Right lobe of liver (tissue), 6 donors: Measurements from ENCODE around the gene TUNAR. TPM values are rescaled to one million over a fixed set of nuclear protein-coding genes. Genes with fewer than 3 reads are reported as not detected.
"Not testable (repeated sequence)": the region's sequence is repeated elsewhere in the genome, so short reads cannot be mapped to it uniquely, and the experiment has no call there.

Experiments
- ATAC-seq, 4 donors: fragments of 200-7000 bp; cut with Tn5 transposase; one replicate each; pipeline ENCODE4 v1.9.1; 2020; ENCODE audit warnings: mild to moderate bottlenecking in 4 of 4, moderate library complexity in 4 of 4
- DNase-seq, 3 donors: peaks; one replicate each; pipeline ENCODE4 v3.0.0-alpha.2; 2020
- H3K27ac ChIP-seq, 3 donors: fragments of 200-600 bp; one replicate each; pipeline ENCODE4 v1.8.0; 2022
- H3K27me3 ChIP-seq, 2 donors: fragments of 200-600 bp; one replicate each; pipeline ENCODE4 v1.8.0; 2022
- H3K36me3 ChIP-seq, 4 donors: fragments of 200-600 bp; sonication (generic) in 1 of 4; one replicate each; pipeline versions ENCODE4 v1.5.1 to v1.8.0; 2017 to 2022; ENCODE audit warnings: control low read depth in 1 of 4
- H3K4me1 ChIP-seq, 4 donors: fragments of 200-600 bp; sonication (generic) in 1 of 4; one replicate each; pipeline versions ENCODE4 v1.5.1 to v1.8.0; 2017 to 2022; ENCODE audit warnings: control low read depth in 1 of 4
- H3K4me3 ChIP-seq, 3 donors: fragments of 200-600 bp; one replicate each; pipeline ENCODE4 v1.8.0; 2022
- H3K9me3 ChIP-seq, 4 donors: fragments of 200-600 bp; sonication (generic) in 1 of 4; one replicate each; pipeline versions ENCODE4 v1.5.1 to v1.8.0; 2017 to 2022; ENCODE audit warnings: control low read depth in 1 of 4
- POLR2A ChIP-seq: fragments of 450-650 bp; IDR thresholded peaks from one replicate; pipeline ENCODE4 v1.6.1; 2017; ENCODE audit warnings: antibody characterized with exemption, mild to moderate bottlenecking
- WGBS: methylation state at CpG from one replicate; pipeline ENCODE4 v1.1.6; 2018; ENCODE audit warnings: low coverage, low lambda C conversion rate; ENCODE audit not compliant: insufficient coverage; ENCODE audit errors: missing lambda C conversion rate; 5-methylcytosine and 5-hydroxymethylcytosine counted together
- intact Hi-C, 2 donors: fragments of 100-400 bp; cut with DNase I; formaldehyde crosslinking; loops; one replicate each; pipeline versions ENCODE4 v1.11.2 to v1.14.1; 2022
- total RNA-seq, 6 experiments: library from RNA; depleted of rRNA in 2 of 6; stranded (reverse); fragments of >200 nt in 2 of 6; fragmentation: NEBNext Ultra II Directional in 3 of 6; extraction: Animal tissue kit (Norgen Biotek cat#: 25700) in 3 of 6; gene quantifications; one replicate each; pipeline versions ENCODE4 v1.1.0 to v1.2.4, GENCODE V29; 2016 to 2023
- TF ChIP-seq, protein P1 (sequence below), 4 donors: fragments of 200-600 bp in 3 of 4; fragments of 450-650 bp in 1 of 4; IDR thresholded peaks; one replicate each; pipeline versions ENCODE4 v1.5.1 to v1.8.0; 2016 to 2022; ENCODE audit warnings: antibody characterized with exemption in 4 of 4, mild to moderate bottlenecking in 2 of 4
- donor health status: DM: no; HTN: yes; CAD: no.
- donor health status: DM: no; HTN: no; CAD: no.
- donor health status: DM: no; HTN: no; CAD: no.
- donor health status: DM: no; HTN: yes; CAD: no.
- donor health status: DM: no; HTN: yes; CAD: no.

The TUNAR gene
- total RNA-seq, 6 experiments from 2014 or later: not detected

DNA sequence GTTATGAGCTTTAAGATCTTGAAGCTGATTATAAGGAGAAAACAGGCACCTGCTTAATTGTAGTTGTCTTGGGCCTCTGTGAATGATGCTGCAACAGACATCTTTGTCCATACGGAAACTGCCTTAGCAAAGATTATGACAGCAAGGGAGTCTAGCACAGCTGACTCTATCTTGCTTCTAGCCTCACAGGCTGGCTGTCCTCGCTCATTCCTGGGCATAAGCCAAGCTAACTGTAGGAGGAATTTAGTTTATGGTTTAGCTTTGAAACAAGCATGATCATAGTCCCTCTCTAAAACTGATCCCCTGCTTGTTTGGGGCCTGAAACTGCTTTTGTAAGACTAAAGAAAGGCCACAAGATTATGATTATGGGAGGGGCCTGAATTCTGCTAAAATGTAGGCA lies 88.3 kb downstream of the TUNAR start:
- H3K36me3 ChIP-seq: no peaks in the 10 kb centered on the region
- no peaks in the 10 kb centered on the region for H3K27me3 ChIP-seq
- H3K27ac ChIP-seq: no peak overlapping the region
- DNase-seq (no peak), ATAC-seq (no peak)
- no peak overlapping the region for H3K4me3 ChIP-seq
- intact Hi-C loops: no loop called here
- TF ChIP-seq, protein P1, sequence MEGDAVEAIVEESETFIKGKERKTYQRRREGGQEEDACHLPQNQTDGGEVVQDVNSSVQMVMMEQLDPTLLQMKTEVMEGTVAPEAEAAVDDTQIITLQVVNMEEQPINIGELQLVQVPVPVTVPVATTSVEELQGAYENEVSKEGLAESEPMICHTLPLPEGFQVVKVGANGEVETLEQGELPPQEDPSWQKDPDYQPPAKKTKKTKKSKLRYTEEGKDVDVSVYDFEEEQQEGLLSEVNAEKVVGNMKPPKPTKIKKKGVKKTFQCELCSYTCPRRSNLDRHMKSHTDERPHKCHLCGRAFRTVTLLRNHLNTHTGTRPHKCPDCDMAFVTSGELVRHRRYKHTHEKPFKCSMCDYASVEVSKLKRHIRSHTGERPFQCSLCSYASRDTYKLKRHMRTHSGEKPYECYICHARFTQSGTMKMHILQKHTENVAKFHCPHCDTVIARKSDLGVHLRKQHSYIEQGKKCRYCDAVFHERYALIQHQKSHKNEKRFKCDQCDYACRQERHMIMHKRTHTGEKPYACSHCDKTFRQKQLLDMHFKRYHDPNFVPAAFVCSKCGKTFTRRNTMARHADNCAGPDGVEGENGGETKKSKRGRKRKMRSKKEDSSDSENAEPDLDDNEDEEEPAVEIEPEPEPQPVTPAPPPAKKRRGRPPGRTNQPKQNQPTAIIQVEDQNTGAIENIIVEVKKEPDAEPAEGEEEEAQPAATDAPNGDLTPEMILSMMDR (IDR thresholded peaks at IDR 0.05): no peak
- no peak for TF ChIP-seq POLR2A
- no peaks in the 10 kb centered on the region for H3K9me3 ChIP-seq
- 86% methylated on average over 1 of the region's 2 CpGs for WGBS
- H3K4me1 ChIP-seq: no peaks in the 10 kb centered on the region

DNA sequence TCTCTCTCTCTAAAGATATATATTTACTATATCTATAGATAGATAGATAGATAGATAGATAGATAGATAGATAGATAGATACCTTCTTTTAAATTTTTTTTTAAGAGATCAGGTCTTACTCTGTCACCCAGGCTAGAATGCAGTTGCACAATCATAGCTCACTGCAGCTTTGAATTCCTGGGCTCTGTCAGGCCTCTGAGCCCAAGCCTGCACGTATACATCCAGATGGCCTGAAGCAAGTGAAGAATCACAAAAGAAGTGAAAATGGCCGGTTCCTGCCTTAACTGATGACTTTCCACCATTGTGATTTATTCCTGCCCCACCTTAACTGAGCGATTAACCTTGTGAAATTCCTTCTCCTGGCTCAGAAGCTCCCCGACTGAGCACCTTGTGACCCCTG lies 91.4 kb downstream of the TUNAR start:
- H3K9me3 ChIP-seq, H3K27ac ChIP-seq, H3K27me3 ChIP-seq, intact Hi-C loops, DNase-seq, H3K4me3 ChIP-seq, ATAC-seq, H3K4me1 ChIP-seq, H3K36me3 ChIP-seq: not testable (repeated sequence)
- WGBS: 53% methylated on average over 3 of the region's 4 CpGs

Other genes starting within 250 kb of the TUNAR start
- gene TCL1B, start 190.4 kb upstream of the TUNAR start, total RNA-seq: not detected
- under 1 TPM in 1 of 6 experiments, not detected in 5; 0.15 TPM for gene TCL1A, start 162.7 kb upstream of the TUNAR start, total RNA-seq
- gene C14orf132, start 162.5 kb downstream of the TUNAR start, total RNA-seq: 1 to 10 TPM; 1.7 to 6.9 (median 3.3) TPM